Activated CD4-positive, alpha-beta T cell treated with anti-CD3 and anti-CD28 coated beads for 1 hour (primary cell): Measurements from ENCODE around the gene IRAK2.

Experiments
- DNase-seq: peaks from one replicate; pipeline ENCODE4 v3.0.0-alpha.2; 2020

IRAK2 gene

DNA sequence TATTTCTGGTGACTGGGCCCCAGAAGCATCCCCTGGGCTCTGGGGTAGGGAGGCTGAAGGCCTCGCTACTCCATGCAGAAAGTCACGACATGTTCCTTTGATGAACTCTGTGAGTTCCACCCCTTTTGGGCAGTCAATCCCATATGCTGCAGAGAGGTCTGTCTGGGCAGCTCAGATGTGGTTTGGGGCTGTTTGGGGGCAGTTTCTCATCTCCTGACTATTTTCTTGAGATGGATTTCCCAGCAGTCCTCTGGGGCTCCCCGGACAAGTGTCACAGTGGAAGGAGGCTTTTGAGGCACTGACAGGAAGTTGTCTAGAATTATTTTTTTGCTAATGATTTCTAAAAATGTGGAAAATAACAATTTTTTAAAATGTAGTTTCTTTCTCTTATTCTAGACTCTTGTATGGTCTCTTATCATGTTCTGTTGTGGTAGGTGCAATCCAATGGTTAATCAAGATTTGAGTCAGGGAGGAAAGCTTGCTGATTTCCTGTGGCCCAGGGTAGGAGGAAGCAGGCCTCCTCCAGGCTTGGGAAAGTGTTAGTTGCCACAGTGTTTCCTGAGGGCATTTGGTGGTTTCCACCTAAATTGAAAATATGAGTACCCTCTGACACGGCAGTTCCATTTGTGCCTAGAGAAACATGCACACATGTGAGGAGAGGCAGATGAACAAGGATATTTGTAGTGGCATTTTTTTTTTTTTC is 63.7 kb downstream of the IRAK2 start:
- no peak for DNase-seq

DNA sequence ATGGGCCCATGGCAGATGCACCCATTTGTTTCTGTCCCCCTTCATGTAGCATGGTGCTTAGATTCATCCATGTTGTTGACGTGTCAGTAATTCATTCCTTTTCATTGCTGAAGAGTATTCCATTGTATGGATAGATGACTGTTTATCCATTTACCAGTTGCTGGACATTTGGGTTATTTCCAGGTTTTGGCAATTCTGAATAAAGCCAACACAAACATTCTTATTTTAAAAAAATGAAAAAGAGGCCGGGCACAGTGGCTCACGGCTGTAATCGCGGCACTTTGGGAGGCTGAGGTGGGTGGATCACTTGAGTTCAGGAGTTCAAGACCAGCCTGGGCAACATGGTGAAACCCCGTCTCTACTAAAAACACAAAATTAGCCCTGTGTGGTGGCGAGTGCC is 64.9 kb downstream of the IRAK2 start:
- no peak for DNase-seq

DNA sequence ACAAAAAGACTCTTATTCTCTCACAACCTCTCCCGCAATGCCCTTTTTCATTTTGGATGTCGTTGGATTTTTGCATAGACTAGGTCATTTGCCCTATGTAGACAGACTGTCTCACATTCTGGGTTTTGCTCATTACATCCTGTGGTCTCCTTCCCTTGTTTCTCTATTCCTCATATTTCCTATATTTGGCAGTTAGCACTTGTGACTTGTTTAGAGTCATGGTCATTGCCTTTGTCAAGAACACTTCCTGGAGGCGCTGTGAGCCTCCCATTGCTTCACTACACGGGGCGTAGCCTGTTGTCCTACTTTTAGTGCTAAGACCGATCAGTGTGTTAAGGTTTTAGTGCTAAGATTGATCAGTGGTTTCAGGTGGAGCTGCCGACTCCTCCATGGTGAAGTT is 67.4 kb downstream of the IRAK2 start:
- DNase-seq = no peak

GRCh38 chr3:10233988-10234387 is 69.3 kb downstream of the IRAK2 start:
- no peak for DNase-seq

GRCh38 chr3:10234526-10235230 is 70.0 kb downstream of the IRAK2 start:
- DNase-seq = no peak

DNA sequence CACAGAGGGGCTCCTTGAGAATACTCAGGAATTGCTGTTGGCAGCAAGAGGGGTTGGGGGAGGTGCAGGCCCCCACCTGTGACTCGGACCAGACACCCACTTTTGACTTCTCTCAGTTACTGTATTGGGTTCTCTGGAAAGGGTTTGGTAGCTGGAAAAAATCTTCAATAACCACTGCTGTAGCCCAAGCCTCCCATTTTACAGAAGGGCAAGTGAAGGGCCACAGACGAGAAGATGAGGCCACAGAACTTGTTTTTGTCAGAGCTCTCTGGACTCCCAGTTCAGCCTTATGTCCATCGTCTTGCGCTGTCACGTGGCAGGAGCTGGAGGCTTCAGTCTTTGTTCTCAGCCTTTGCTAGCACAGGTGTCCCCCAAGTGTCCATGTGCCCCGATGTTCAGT is 70.8 kb downstream of the IRAK2 start:
- no peak for DNase-seq

- DNase-seq = no peak
Measured at GRCh38 chr3:10238345-10239183, 73.8 kb downstream of the IRAK2 start.

DNA sequence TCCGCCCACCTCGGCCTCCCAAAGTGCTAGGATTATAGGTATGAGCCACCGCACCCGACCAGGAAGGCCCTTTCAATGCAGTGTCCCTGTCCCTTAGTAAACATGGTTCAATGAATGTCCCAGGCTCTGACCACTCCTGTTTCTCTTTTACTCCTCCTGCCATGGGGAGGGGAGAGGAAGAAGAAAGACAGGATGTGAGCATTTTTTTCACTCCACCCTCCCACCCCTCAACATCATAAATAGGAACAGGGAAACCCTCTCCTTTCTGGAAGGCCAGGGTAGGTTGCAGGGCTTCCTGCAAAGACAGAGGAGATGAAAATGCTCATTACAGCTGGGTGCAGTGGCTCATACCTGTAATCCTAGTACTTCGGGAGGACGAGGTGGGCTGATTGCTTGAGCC is 76.1 kb downstream of the IRAK2 start:
- DNase-seq = no peak

- DNase-seq = peak; percentile 69
Measured at GRCh38 chr3:10242182-10243065, 77.7 kb downstream of the IRAK2 start.

- DNase-seq = no peak
Measured at GRCh38 chr3:10244009-10244408, 79.3 kb downstream of the IRAK2 start.

- DNase-seq = no peak
Measured at GRCh38 chr3:10245081-10245712, 80.5 kb downstream of the IRAK2 start.

DNA sequence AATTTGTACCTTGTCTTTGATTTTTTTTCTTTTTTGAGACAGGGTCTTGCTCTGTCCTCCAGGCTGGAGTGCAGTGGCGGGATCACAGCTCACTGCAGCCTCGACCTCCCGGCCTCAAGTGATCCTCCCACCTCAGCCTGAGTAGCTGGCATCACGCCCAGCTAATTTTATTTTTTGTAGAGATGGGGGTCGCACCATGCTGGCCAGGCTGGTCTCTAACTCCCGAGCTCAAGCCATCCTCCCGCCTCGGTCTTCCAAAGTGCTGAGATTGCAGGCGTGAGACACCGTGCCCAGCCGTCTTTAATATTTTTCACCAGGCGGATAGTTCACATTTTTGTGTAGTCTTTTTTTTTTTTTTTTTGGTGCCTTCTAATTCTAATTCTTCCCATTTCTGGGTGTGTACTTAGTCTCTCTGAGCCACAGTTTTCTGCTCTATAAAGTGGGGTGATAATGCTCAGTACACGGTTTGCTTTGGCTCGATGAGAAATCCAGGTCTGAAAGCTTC is 83.0 kb downstream of the IRAK2 start:
- no peak for DNase-seq

- DNase-seq = peak; percentile 87
Measured at GRCh38 chr3:10248184-10248983, 83.7 kb downstream of the IRAK2 start, which contains the start of gene TATDN2. Gene TATDN2 (plus strand): TSS chr3:10248459. CDS start chr3:10249201, 742 bp downstream.

DNA sequence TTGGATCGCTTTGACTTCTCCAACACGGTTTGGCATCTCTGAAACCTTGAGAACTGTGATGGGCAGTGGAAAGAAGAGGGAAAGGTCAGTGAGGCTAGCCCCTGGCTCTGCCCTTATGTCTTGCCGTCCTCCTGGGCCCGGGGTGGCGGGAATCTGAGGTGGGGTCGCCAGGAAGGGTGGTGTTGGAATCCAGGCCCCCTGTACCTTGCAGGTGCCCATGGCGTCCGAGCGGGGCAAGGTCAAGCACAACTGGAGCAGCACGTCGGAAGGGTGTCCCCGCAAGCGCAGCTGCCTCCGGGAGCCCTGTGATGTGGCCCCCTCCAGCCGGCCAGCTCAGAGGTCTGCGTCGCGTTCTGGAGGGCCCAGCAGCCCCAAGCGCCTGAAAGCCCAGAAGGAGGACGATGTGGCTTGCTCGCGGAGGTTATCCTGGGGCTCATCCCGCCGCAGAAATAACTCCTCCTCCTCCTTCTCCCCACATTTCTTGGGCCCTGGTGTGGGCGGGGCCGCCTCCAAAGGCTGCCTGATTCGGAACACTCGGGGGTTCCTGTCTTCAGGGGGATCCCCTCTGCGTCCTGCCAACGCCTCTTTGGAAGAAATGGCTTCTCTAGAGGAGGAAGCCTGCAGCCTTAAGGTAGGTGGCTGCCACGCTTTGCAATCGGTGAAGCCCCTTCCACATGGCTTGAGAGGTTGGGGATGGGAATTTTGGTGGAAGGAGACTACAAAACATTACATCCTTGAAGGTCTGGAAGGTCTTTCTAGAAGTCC is 84.4 kb downstream of the IRAK2 start:
- DNase-seq = peak; percentile 26

- no peak for DNase-seq
Measured at GRCh38 chr3:10249833-10250232, 85.1 kb downstream of the IRAK2 start.

DNA sequence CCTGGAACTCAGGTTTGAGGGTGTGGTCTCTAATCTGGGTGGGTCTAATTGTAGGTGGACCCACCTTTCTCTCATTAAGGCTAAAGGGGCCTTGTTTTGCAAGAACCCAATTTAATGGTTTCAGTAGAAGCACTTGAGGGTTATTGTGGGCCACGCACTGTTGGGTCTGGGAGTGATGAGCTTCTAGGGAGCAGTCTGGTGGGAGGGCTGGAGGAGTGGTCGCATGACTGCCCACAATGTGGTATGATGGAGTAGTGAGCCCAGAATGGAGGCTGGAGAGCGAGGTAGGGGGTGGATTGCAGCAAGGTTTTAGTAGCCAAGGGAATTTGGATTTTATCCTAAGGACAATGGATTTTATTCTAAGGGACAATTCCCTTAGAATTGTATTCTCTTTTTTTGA is 86.3 kb downstream of the IRAK2 start:
- DNase-seq = no peak

DNA sequence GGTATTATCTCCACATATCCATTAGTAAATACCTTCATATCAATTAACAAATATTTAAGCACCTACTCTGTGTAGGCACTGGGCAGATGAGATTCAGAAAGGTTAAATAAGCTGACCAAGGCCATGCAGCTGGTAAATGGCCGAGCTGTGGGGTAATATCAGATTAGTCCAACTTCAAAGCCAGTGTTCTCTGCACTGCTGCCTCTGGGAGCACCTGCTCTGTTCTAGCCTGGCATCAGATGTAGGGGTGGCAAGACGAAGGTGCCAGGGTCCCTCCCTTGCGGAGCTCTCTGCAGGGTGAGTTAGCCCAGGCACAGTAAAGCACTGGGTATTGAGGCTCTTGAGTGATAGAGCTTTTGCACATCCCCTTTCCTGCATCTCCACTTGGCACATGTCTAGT is 89.0 kb downstream of the IRAK2 start:
- no peak for DNase-seq

DNA sequence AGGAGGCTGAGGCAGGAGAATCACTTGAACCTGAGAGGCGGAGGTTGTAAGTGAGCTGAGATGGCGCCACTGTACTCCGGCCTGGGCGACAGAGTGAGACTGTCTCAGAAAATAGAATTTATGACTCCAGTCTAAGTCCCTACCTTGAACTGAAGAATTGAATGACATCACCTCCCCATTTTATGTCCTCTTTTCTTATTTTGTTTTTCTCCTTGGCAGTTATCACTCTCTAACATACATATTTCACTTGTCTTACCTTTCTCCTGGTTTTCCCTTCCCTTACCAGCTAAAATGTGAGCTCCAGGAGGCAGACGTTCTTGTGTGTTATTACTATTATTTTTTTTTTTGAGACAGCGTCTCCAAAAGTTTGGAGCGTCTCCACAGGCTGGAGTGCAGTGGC is 91.1 kb downstream of the IRAK2 start:
- no peak for DNase-seq

DNA sequence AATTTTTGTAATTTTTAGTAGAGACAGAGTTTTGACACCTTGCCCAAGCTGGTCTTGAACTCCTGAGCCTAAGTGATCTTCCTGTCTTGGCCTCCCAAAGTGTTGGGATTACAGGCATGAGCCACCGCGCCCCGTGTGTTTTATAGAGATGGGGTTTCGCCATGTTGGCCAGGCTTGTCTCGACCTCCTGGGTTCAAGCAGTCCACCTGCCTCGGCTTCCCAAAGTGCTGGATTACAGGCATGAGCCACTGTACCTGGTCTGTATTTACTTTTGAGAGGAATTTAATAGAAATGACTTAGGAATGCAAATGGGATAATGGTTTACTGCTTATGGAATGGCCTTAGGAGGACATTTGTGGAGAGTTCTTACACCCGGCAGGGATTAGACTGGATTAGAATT is 94.3 kb downstream of the IRAK2 start:
- DNase-seq = no peak

DNA sequence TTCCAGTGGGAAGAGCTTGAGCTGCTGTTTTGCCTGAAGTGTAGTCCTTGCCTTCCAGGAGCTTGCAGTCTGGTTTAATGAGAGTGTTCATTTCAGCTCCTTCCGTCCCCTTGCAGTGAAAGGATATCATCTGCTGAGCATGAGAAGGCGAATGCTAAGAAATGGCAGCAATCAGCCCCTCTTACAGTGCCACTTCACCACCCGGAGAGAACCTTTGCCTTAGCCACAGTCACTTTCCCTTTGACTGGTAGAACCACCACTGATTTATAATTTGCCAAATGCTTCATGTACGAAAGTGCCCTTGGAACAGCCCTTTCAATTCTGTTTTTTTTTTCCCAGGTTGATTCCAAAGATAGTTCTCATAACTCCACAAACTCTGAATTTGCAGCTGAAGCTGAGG is 95.1 kb downstream of the IRAK2 start:
- DNase-seq = no peak
